ENCODE measurements around the gene CD300A.

CD300A gene

GRCh38 chr17:74439691-74440567 is 26.5 kb upstream of the CD300A start:
- DNase-seq = peak in 1 of 58 donors; percentile 6

GRCh38 chr17:74441537-74441936 is 24.9 kb upstream of the CD300A start:
- no peak for DNase-seq

- no peak for DNase-seq
These were observed 24.2 kb upstream of the CD300A start for GRCh38 chr17:74442291-74442669.

GRCh38 chr17:74442670-74443515 is 23.5 kb upstream of the CD300A start:
- peak in 50 of 58 donors; percentile 29 to 86 (median 60) for DNase-seq

DNA sequence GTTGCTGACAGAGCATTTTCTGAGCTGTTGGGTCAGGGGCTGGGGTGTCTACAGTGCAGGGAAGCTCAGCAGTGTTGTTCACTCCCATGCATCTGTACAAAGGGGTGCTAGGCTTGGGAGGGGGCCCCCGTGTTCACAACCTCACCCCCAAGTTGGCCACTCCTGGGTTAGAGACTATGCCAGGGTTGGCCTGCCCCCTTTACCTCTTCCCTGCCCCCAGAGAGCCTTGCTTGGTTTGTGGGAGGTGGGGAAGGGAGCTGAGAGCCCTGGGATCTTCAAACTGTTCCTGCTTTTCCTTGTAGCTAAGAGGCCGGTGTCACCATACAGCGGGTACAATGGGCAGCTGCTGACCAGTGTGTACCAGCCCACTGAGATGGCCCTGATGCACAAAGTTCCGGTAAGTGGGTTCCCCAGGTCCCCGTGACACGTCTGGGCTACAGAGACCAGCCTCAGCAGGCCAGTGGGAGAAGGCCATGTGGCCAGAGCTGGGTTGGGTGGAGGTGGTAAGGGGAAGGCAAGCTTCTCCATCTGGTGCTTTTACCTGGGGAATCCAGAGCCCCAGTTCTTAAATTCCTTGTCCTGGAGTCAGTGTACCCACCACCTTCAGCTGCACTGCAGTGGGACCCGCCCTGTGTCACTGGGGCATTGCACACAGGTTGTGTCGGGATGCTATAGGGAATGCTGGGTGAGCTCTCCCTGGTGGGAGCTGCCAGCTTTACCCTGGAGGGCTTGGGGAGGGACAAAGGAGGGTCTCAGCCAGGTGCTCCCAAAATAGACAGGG is 22.7 kb upstream of the CD300A start:
- no peak for DNase-seq

GRCh38 chr17:74444406-74444805 is 22.0 kb upstream of the CD300A start:
- no peak for DNase-seq

DNA sequence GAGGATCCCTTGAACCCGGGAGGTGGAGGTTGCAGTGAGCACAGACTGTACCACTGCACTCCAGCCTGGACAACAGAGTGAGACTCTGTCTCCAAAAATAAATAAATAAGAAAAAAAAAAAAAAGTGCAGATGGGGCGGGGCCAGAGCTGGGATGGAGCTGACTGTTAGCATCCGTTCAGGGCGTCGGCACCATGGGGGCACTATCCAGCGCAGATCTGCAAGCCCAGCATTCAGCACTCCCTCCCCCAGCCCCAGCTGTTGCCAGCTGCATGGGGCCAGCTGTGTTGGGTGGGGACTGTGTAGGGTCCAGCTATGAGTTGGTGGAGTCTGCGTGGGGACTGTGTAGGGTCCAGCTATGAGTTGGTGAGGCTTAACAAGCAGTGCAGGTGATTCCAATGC is 21.3 kb upstream of the CD300A start:
- DNase-seq = no peak

GRCh38 chr17:74446551-74447500 is 19.6 kb upstream of the CD300A start:
- DNase-seq = peak in 7 of 58 donors; percentile 25 to 75 (median 43)

GRCh38 chr17:74447628-74448159 is 18.7 kb upstream of the CD300A start:
- no peak for DNase-seq

- DNase-seq = no peak
These were observed 17.7 kb upstream of the CD300A start for GRCh38 chr17:74448756-74449155.

- DNase-seq = no peak
These were observed 17.1 kb upstream of the CD300A start for GRCh38 chr17:74449306-74449705.

DNA sequence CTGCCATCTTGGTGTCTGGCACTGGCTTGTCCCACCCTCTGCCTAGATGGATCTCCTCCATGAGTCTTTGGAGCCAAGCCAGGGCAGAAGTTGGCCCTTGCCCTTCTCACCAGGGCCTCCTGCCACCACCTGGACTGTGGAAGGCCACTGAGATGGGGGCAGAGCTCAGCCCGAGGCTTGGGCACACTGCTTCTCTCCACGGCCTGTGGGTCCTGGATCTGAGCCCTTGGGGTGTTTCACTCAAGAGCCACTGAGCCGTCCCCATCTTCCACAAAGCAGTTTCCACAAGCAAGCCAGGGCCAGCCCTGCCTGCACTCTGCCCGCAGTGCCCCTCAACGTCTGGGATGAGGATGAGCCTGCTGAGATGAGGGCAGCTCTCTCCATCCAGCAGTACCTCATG is 16.7 kb upstream of the CD300A start:
- no peak for DNase-seq

- DNase-seq = no peak
These were observed 16.2 kb upstream of the CD300A start for GRCh38 chr17:74450231-74450630.

GRCh38 chr17:74450925-74451403 is 15.5 kb upstream of the CD300A start:
- DNase-seq = no peak

GRCh38 chr17:74451557-74451956 is 14.9 kb upstream of the CD300A start:
- DNase-seq = no peak

DNA sequence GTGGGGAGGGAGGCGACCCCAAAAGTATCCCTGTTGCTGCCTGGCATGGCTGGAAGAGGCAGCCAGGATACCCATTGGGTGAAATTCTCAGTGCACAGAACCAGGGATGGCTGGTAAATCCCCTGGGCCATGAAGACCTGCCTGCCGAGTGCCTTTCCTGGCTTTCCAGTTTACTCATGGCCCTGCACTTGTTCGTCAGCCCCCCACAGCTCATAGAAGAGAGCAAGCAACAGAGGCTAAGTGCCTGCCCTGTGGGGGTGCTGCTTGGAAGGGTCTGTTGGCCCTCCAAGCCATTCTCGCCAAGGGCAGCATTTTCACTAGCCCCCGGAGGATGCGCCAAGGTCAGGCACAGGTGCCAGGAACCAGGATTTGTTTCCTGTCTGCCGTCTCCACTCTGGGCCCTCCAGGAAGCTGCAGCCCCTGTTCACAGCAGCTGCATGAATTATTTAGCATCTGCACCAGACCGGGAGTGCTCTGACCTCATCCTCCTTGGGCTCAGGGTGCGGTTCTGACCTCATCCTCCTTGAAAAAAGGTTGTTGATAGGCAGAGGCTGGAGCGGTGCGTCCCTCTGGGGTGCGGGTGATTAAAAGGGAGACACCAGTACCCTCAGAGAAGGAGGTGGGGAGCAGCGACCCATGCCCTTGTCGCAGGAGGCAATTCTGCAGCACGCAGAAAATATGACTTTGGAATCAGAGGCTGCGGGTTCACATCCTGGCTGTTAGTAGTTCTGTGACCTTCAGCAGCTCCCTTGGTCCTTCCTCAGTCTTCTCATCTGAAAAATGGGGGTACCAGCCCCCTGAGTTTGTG is 14.2 kb upstream of the CD300A start:
- DNase-seq = no peak

GRCh38 chr17:74452841-74453661 is 13.4 kb upstream of the CD300A start:
- peak in 2 of 58 donors; percentile 18 to 22 for DNase-seq

DNA sequence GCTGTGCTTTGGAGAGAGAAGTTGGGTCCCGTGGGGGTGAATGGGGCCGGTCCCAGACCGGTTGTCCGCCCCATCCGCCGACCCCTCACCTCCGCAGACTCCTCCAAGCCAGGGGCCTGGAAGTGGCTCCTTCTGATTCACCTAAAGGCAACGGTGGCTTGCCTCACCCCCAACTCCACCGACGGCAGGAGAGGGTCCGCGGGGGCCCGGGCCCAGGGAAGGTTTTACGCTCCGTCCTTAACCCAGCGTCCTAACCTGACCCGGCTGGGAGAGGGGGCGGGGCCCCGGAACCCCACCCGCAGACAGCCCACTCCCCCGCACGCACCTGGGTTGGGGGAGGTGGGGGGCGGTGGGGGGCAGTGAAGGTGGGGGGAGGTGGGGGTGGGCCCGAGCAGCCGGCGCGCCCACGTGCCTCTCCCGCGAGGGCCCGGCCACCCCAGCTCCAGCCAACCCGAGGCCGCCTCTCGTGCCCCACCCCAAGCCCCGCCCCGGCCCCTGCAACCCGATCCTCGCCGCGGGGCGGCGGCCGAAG is 12.7 kb upstream of the CD300A start:
- DNase-seq = peak in 7 of 58 donors; percentile 72 to 88 (median 77)

Measured in anterior cingulate cortex (tissue), 58 donors.